NCI-H748 treated with DMSO at 0.1 percent for 48 hours (cell line): ENCODE data around the gene ADAM15.

Source experiments
- DNase-seq: peaks from one replicate; lab custom pipeline; 2025; lab: John Stamatoyannopoulos, UW

ADAM15 gene

GRCh38 chr1:155086856-155087535 lies 35.9 kb downstream of the ADAM15 start:
- DNase-seq, result no peak

GRCh38 chr1:155091071-155092051 lies 40.2 kb downstream of the ADAM15 start:
- DNase-seq, result peak; percentile 47

GRCh38 chr1:155092131-155092530 lies 41.0 kb downstream of the ADAM15 start:
- no peak for DNase-seq

DNA sequence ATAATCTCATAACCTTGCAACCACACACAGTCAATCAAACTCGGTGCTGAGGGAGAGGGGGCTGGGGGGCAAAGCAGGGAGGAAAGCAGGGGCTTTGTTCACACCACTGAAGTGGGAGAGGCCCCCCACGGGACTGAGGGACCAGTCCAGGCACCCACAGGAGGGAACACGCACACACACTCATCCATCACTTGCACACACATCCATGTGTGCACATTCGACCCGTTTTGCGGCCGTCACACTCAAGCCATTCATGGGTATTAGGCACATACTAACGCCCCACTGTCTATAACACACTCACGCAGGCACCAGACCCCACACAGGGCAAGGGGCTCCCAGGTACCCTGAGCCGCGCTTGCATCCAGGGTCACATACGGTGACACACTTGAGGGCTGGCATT lies 41.5 kb downstream of the ADAM15 start:
- DNase-seq, result no peak

DNA sequence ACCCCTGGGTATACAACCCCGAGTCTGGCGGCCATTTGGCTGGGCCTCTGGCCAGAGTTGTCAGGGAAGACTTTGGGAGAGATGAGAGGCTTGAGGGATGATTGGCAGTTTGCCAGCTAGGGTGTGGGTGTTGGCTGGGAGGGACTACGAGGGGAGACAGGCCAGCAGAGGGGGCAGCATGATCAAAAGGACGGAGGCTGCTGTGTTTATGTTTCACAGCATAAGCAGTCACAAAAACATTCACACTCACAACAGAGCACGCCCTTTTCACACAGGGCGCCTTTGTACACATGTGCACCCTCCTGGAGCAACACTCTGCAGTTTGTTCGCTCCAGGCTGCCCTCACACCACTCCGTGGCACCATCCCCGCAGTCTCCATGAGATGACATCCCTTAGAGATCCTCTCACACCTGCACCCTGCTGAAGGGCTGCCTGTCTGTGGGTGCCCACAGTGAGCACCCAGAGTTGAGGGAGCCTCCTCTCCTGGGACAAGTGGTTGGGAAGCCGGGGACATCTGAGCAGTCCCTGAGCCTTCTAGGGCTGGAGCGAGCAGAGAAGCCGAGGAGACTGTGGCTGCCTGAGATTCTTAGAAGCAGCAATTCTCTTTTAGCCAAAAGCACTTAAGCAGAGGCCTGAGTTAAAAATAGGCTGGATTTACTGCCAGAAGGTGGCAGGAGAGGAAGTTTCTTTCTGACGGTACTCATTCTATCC lies 43.0 kb downstream of the ADAM15 start:
- DNase-seq, result peak; percentile 76

DNA sequence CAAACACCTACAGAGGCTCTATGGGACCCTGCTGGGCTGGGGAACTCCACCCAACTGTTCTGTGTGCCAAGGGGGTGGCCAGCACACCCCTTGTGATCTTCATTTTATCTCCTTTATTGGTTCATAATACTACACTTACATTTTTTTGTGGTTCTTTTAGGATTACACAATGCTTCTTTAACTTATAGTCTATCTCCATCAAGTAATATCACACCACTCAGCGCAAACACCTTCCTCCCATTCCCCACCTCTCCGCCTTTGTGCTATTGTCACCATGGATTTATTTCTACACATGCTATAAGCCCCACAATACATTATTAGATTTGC lies 43.5 kb downstream of the ADAM15 start:
- no peak for DNase-seq

- DNase-seq, result no peak
These were observed 48.2 kb downstream of the ADAM15 start for GRCh38 chr1:155099331-155099730.

- DNase-seq, result no peak
These were observed 52.2 kb downstream of the ADAM15 start for GRCh38 chr1:155103325-155103724.

DNA sequence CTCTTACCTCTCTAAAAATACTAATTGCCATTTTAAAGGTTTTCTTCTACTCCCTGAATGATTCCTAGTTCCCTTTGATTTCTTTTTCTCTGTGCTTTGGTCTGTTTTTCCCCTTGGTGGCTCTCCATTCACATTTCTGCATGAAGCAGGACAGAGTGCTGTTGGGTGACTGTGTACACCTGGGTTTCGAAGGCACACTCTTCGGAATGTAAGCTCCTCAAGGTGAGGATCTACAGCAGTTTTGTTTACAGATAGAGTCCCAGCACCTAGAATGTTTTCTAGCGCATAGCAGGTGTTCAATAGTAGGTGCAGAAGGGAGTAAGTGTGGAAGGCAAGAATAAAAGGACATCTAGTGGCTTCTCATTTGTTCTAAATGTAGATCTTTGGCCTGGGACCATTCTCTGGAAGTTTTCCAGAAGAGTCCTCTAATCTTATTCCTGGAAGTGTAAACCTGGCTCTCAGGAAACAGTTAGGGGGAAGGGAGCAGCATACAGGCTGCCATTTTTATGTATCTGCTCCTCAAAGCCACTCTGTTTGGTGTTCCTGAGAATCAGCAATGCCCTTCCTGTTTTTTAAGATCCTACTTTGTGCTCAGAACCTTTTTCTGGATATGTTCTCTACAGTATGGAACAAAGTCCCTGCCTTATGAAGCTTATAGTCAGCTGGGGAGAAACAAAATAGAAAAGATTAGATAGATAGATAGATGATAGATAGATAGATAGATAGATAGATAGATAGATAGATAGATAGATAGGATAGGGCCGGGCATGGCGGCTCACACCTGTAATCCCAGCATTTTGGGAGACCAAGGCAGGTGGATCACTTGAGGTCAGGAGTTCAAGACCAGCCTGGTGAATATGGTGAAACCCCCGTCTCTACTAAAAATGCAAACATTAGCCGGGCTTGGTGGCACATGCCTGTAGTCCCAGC lies 53.8 kb downstream of the ADAM15 start:
- no peak for DNase-seq

DNA sequence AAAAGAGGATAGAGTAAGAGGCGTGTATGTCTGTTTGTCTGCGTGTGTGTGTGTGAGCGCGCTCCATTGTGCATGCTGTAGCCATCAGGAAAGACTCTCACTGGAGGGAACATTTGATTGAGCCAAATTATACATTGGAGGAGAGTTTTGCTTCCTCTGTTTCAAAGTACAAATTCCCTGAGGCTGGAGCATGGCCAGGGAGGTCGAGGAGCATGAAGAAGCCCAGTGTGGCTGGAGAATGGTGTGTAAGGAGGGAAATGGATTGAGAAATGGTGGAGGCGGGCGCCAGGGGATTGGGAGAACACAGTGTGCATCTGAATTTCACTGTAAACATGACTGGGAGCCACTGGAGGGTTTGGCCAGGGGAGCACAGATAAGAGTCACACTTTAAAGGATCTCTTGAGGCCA lies 54.5 kb downstream of the ADAM15 start:
- DNase-seq, result no peak

GRCh38 chr1:155106862-155107261 lies 55.7 kb downstream of the ADAM15 start:
- no peak for DNase-seq

GRCh38 chr1:155107309-155108264 lies 56.5 kb downstream of the ADAM15 start:
- DNase-seq, result no peak

DNA sequence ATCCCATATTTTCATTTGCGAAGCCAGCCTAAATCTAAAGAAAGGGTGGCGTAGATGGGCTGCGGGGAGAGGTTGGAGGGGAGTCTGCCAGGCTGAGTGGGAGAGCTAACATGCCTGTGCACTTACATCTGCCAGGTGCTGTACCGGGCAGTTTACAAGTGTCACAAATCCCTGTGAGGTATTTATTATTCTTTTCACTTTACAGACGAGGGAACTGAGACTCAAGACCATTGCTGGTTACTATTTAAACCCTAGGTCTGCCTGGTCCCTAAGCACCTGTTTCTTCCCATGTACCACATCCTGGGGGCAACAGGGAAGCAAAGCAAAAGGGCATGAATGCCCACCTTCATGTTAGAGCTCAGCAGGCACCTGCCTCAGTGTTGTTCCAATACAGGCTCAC lies 57.2 kb downstream of the ADAM15 start:
- no peak for DNase-seq

DNA sequence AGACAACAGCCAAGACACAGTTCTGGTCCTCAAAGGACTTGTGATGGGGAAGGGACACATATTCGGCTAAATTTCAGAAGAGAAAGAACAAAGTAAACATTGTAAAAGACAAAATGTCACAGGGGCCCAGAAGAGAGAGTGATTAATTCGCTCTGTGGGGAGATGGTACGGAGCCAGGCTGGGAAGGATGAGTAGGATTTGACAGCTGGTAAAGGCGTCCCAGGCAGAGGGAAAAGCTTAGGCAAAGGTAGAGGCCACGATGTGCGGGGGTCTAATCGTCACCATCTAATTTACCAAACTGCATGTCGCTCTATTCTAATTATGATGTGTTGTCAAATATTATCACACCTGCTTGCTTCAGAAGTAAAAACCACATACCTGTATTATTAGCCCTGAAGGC lies 59.3 kb downstream of the ADAM15 start:
- DNase-seq, result no peak

- DNase-seq, result no peak
These were observed 59.7 kb downstream of the ADAM15 start for GRCh38 chr1:155110826-155111225.
